Right lobe of liver (tissue), 6 donors: ENCODE data around the gene ALG1. TPM values are rescaled to one million over a fixed set of nuclear protein-coding genes. Genes with fewer than 3 reads are reported as not detected.

ENCODE experiments used
- ATAC-seq, 4 donors: fragments of 200-7000 bp; cut with Tn5 transposase; one replicate each; pipeline ENCODE4 v1.9.1; 2020; ENCODE audit warnings: mild to moderate bottlenecking in 4 of 4, moderate library complexity in 4 of 4
- DNase-seq, 3 donors: peaks; one replicate each; pipeline ENCODE4 v3.0.0-alpha.2; 2020
- H3K27ac ChIP-seq, 3 donors: fragments of 200-600 bp; one replicate each; pipeline ENCODE4 v1.8.0; 2022
- H3K27me3 ChIP-seq, 2 donors: fragments of 200-600 bp; one replicate each; pipeline ENCODE4 v1.8.0; 2022
- H3K36me3 ChIP-seq, 4 donors: fragments of 200-600 bp; sonication (generic) in 1 of 4; one replicate each; pipeline versions ENCODE4 v1.5.1 to v1.8.0; 2017 to 2022; ENCODE audit warnings: control low read depth in 1 of 4
- H3K4me1 ChIP-seq, 4 donors: fragments of 200-600 bp; sonication (generic) in 1 of 4; one replicate each; pipeline versions ENCODE4 v1.5.1 to v1.8.0; 2017 to 2022; ENCODE audit warnings: control low read depth in 1 of 4
- H3K4me3 ChIP-seq, 3 donors: fragments of 200-600 bp; one replicate each; pipeline ENCODE4 v1.8.0; 2022
- H3K9me3 ChIP-seq, 4 donors: fragments of 200-600 bp; sonication (generic) in 1 of 4; one replicate each; pipeline versions ENCODE4 v1.5.1 to v1.8.0; 2017 to 2022; ENCODE audit warnings: control low read depth in 1 of 4
- CTCF ChIP-seq, 4 donors: fragments of 200-600 bp in 3 of 4; fragments of 450-650 bp in 1 of 4; IDR thresholded peaks; one replicate each; pipeline versions ENCODE4 v1.5.1 to v1.8.0; 2016 to 2022; ENCODE audit warnings: antibody characterized with exemption in 4 of 4, mild to moderate bottlenecking in 2 of 4
- POLR2A ChIP-seq: fragments of 450-650 bp; IDR thresholded peaks from one replicate; pipeline ENCODE4 v1.6.1; 2017; ENCODE audit warnings: antibody characterized with exemption, mild to moderate bottlenecking
- WGBS: methylation state at CpG from one replicate; pipeline ENCODE4 v1.1.6; 2018; ENCODE audit warnings: low coverage, low lambda C conversion rate; ENCODE audit not compliant: insufficient coverage; ENCODE audit errors: missing lambda C conversion rate; 5-methylcytosine and 5-hydroxymethylcytosine counted together
- intact Hi-C, 2 donors: fragments of 100-400 bp; cut with DNase I; formaldehyde crosslinking; loops; one replicate each; pipeline versions ENCODE4 v1.11.2 to v1.14.1; 2022
- total RNA-seq, 6 experiments: library from RNA; depleted of rRNA in 2 of 6; stranded (reverse); fragments of >200 nt in 2 of 6; fragmentation: NEBNext Ultra II Directional in 3 of 6; extraction: Animal tissue kit (Norgen Biotek cat#: 25700) in 3 of 6; gene quantifications; one replicate each; pipeline versions ENCODE4 v1.1.0 to v1.2.4, GENCODE V29; 2016 to 2023
- donor health status: DM: no; HTN: yes; CAD: no.
- donor health status: DM: no; HTN: no; CAD: no.
- donor health status: DM: no; HTN: no; CAD: no.
- donor health status: DM: no; HTN: yes; CAD: no.
- donor health status: DM: no; HTN: yes; CAD: no.

Gene ALG1
- total RNA-seq, 6 experiments from 2014 or later: 16.0 to 28.0 (median 16.9) TPM

GRCh38 chr16:5030251-5030870, 41.3 kb upstream of the ALG1 start:
- Histone ChIP-seq H3K27ac (no peak overlapping the region), H3K9me3 (no peaks in the 10 kb centered on the region), H3K36me3 (no peaks in the 10 kb centered on the region), H3K27me3 (no peaks in the 10 kb centered on the region), H3K4me1 (peaks cover 0 to 7% (median 2%) of the 10 kb centered on the region in 4 donors), H3K4me3 (no peak overlapping the region)
- intact Hi-C loops: no loop called here
- no peak for DNase-seq
- 75% methylated on average over 3 of the region's 12 CpGs for WGBS
- TF ChIP-seq POLR2A (no peak), CTCF (IDR thresholded peaks at IDR 0.05) (no peak)
- ATAC-seq: no peak

GRCh38 chr16:5031601-5032000, 40.0 kb upstream of the ALG1 start:
- Histone ChIP-seq H3K4me1 (peaks cover 0 to 7% (median 2%) of the 10 kb centered on the region in 4 donors), H3K27ac (no peak overlapping the region), H3K4me3 (no peak overlapping the region), H3K27me3 (no peaks in the 10 kb centered on the region), H3K36me3 (no peaks in the 10 kb centered on the region), H3K9me3 (no peaks in the 10 kb centered on the region)
- DNase-seq (peak in 1 of 3 donors; percentile 22), ATAC-seq (no peak)
- intact Hi-C loops: no loop called here
- WGBS: 85% methylated on average over 7 of the region's 7 CpGs
- TF ChIP-seq CTCF (IDR thresholded peaks at IDR 0.05) (no peak), POLR2A (no peak)

- DNase-seq (no peak), ATAC-seq (peak in 1 of 4 donors; percentile 4)
- Histone ChIP-seq H3K36me3 (no peaks in the 10 kb centered on the region), H3K27ac (peak overlapping the region in 1 of 3 donors; percentile 65), H3K4me1 (peaks cover 0 to 7% (median 2%) of the 10 kb centered on the region in 4 donors), H3K9me3 (no peaks in the 10 kb centered on the region), H3K4me3 (peak overlapping the region; percentile 72 to 95 (median 75)), H3K27me3 (no peaks in the 10 kb centered on the region)
- 16% methylated on average over 12 of the region's 12 CpGs for WGBS
- intact Hi-C loops: no loop called here
- TF ChIP-seq CTCF (IDR thresholded peaks at IDR 0.05) (no peak), POLR2A (no peak)
Measured at GRCh38 chr16:5032748-5033167, 38.9 kb upstream of the ALG1 start.

- intact Hi-C loops: no loop called here
- TF ChIP-seq CTCF (IDR thresholded peaks at IDR 0.05) (no peak), POLR2A (peak; percentile 48)
Measured at GRCh38 chr16:5033256-5034166, 38.1 kb upstream of the ALG1 start, which contains the start of gene NAGPA. TSS of gene NAGPA (minus strand) at chr16:5033935. CDS start at chr16:5033914, 21 bp downstream.

More at GRCh38 chr16:5033256-5034166, 38.1 kb upstream of the ALG1 start, which contains the start of gene NAGPA:
- H3K4me1 ChIP-seq: peaks cover 0 to 7% (median 2%) of the 10 kb centered on the region in 4 donors
- H3K9me3 ChIP-seq: no peaks in the 10 kb centered on the region
- H3K36me3 ChIP-seq: no peaks in the 10 kb centered on the region
- ATAC-seq (peak; percentile 89 to 97 (median 95)), DNase-seq (peak; percentile 89 to 92 (median 92))
- 3% methylated on average over 6 of the region's 104 CpGs for WGBS
- peak within 1 kb of the TSS in 2 of 3 donors; percentile 16 to 65 for H3K27ac ChIP-seq
- peak within 1 kb of the TSS; percentile 72 to 95 (median 75) for H3K4me3 ChIP-seq
- H3K27me3 ChIP-seq: no peaks in the 10 kb centered on the region
